ENCODE results near the gene MLLT3. TPM values are rescaled to one million over a fixed set of nuclear protein-coding genes. Genes with fewer than 3 reads are reported as not detected.
A peak's percentile ranks its signal among the peaks of the same experiment; 100 is the strongest.

MLLT3 gene
- total RNA-seq, 1 donor from 2014 or later = 39.1 TPM

DNA sequence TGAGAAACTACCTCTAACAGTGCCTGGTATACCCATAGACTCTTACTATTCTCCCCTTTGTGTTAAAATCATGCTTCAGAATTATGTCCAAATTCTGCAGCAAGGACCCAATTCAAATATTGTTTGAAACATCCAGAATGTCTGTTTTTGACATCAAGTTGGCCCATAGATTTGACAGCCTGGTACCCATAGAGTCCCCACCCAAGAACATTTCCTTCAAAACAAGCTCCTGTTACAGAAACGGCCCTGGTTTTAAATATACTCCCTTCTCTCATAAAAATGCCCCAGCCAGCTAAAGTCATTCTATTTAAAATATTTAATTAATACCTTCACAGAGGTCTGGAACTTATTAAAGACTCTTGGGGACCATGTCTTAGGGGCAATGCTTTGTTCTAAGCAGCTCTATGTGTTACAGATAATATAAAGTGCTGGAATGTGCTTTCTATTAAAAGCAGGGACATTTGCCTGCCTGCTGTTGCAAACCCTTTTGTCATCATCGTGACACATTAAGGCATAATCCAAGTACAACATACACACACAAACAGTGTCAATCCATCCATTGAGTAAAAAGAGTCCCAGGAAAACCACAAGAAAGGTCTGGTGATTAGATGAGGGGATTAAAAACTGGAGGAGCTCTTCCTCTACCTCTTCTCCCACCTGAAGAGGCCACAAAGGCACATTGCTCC, 321.7 kb downstream of the MLLT3 start:
- H3K4me3 ChIP-seq = no peak overlapping the region
- H3K36me3 ChIP-seq = no peaks in the 10 kb centered on the region
- H3F3A ChIP-seq (ENCODE audit: low read depth) = no peaks in the 10 kb centered on the region
- H2AFZ ChIP-seq (replicated peaks) = peak overlapping the region; percentile 53
- Mint-ChIP-seq H3K4me1 (peaks cover 12% of the 10 kb centered on the region), H3K27me3 (ENCODE audit: insufficient read depth, low read depth) (peaks cover 3% of the 10 kb centered on the region), H3K9me3 (no peaks in the 10 kb centered on the region), H3K4me3 (no peak overlapping the region), H3K36me3 (no peaks in the 10 kb centered on the region), H3K27ac (no peak overlapping the region)
- H3K4me2 ChIP-seq = no peak overlapping the region
- no peaks in the 10 kb centered on the region for H3K27me3 ChIP-seq
- no peak for DNase-seq (ENCODE audit: low spot score)
- H3K9me3 ChIP-seq (ENCODE audit: low read depth) = no peaks in the 10 kb centered on the region
- H3K27ac ChIP-seq = no peak overlapping the region
- no peak for TF ChIP-seq EZH2 (IDR thresholded peaks at IDR 0.05)
- no peak for TF ChIP-seq EZH2phosphoT487 (IDR thresholded peaks at IDR 0.05)
- TF ChIP-seq, protein P1, sequence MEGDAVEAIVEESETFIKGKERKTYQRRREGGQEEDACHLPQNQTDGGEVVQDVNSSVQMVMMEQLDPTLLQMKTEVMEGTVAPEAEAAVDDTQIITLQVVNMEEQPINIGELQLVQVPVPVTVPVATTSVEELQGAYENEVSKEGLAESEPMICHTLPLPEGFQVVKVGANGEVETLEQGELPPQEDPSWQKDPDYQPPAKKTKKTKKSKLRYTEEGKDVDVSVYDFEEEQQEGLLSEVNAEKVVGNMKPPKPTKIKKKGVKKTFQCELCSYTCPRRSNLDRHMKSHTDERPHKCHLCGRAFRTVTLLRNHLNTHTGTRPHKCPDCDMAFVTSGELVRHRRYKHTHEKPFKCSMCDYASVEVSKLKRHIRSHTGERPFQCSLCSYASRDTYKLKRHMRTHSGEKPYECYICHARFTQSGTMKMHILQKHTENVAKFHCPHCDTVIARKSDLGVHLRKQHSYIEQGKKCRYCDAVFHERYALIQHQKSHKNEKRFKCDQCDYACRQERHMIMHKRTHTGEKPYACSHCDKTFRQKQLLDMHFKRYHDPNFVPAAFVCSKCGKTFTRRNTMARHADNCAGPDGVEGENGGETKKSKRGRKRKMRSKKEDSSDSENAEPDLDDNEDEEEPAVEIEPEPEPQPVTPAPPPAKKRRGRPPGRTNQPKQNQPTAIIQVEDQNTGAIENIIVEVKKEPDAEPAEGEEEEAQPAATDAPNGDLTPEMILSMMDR (IDR thresholded peaks at IDR 0.05) = no peak
- H3K79me2 ChIP-seq (ENCODE audit: low read depth) = no peaks in the 10 kb centered on the region
- H4K20me1 ChIP-seq (ENCODE audit: low read depth) = no peaks in the 10 kb centered on the region
- peaks cover 24% of the 10 kb centered on the region for H3K4me1 ChIP-seq
- H3K9ac ChIP-seq = no peak overlapping the region

DNA sequence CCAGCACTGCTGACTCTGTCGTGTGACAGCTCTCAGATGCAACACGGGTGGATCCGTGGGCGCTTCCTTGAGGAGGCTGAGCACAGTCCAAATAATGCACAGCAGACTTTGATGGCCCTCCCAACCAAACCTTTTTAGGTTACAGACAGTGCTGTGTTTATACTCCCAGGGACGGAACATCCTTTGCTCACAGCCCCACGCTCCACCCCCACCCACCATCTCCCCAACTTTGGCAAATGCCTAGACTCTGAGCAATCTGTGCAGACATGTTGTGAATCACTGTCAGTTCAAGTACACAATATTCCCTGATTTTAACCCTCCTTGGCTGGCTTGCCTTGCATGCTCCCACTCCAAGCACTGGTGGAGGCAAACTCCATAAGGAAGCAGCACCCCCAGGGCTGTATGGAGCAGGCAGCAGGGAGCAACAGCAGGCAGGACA, 324.6 kb downstream of the MLLT3 start:
- Mint-ChIP-seq H3K36me3 (no peaks in the 10 kb centered on the region), H3K4me3 (no peak overlapping the region), H3K27me3 (ENCODE audit: insufficient read depth, low read depth) (peaks cover 5% of the 10 kb centered on the region), H3K27ac (peak overlapping the region; percentile 12), H3K9me3 (peaks cover 2% of the 10 kb centered on the region), H3K4me1 (no peaks in the 10 kb centered on the region)
- no peaks in the 10 kb centered on the region for H3F3A ChIP-seq (ENCODE audit: low read depth)
- TF ChIP-seq, protein P1 (IDR thresholded peaks at IDR 0.05) = no peak
- TF ChIP-seq EZH2 (IDR thresholded peaks at IDR 0.05) = no peak
- no peak for TF ChIP-seq EZH2phosphoT487 (IDR thresholded peaks at IDR 0.05)
- no peak overlapping the region for H3K9ac ChIP-seq
- H3K4me3 ChIP-seq = no peak overlapping the region
- no peaks in the 10 kb centered on the region for H3K9me3 ChIP-seq (ENCODE audit: low read depth)
- DNase-seq (ENCODE audit: low spot score) = no peak
- H3K27ac ChIP-seq = no peak overlapping the region
- H3K79me2 ChIP-seq (ENCODE audit: low read depth) = no peaks in the 10 kb centered on the region
- H3K36me3 ChIP-seq = no peaks in the 10 kb centered on the region
- H2AFZ ChIP-seq (replicated peaks) = no peak overlapping the region
- H4K20me1 ChIP-seq (ENCODE audit: low read depth) = no peaks in the 10 kb centered on the region
- H3K4me1 ChIP-seq = peaks cover 17% of the 10 kb centered on the region
- H3K27me3 ChIP-seq = no peaks in the 10 kb centered on the region
- H3K4me2 ChIP-seq = no peak overlapping the region

DNA sequence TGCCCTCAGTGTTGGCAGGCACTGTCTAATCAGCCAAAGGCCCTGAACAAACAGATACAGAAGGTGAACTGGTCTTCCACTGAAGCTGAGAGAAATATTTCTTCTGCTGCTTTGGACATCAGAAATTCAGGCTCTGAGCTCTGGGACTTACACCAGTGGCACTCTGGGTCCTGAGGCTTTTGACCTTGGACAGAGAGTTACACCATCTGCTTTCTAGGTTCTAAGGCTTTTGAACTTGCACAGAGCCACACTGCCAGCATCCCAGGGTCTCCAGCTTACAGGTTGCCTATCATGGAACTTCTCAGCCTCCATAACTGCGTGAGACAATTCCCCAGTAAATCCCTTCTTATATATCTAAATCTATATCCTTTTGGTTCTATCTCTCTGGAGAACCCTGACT, 326.7 kb downstream of the MLLT3 start:
- H3K27me3 ChIP-seq = no peaks in the 10 kb centered on the region
- H3K27ac ChIP-seq = no peak overlapping the region
- H3K36me3 Mint-ChIP-seq = no peaks in the 10 kb centered on the region
- H3F3A ChIP-seq (ENCODE audit: low read depth) = no peaks in the 10 kb centered on the region
- no peak overlapping the region for H3K4me3 Mint-ChIP-seq
- no peaks in the 10 kb centered on the region for H3K9me3 ChIP-seq (ENCODE audit: low read depth)
- peaks cover 8% of the 10 kb centered on the region for H3K4me1 ChIP-seq
- H4K20me1 ChIP-seq (ENCODE audit: low read depth) = no peaks in the 10 kb centered on the region
- TF ChIP-seq, protein P1 (IDR thresholded peaks at IDR 0.05) = no peak
- TF ChIP-seq EZH2phosphoT487 (IDR thresholded peaks at IDR 0.05) (no peak), EZH2 (IDR thresholded peaks at IDR 0.05) (no peak)
- no peak for DNase-seq (ENCODE audit: low spot score)
- H3K27ac Mint-ChIP-seq = no peak overlapping the region
- no peak overlapping the region for H3K4me3 ChIP-seq
- H3K36me3 ChIP-seq = no peaks in the 10 kb centered on the region
- no peak overlapping the region for H3K9ac ChIP-seq
- no peak overlapping the region for H2AFZ ChIP-seq (replicated peaks)
- H3K79me2 ChIP-seq (ENCODE audit: low read depth) = no peaks in the 10 kb centered on the region
- H3K27me3 Mint-ChIP-seq (ENCODE audit: insufficient read depth, low read depth) = peaks cover 5% of the 10 kb centered on the region
- no peak overlapping the region for H3K4me2 ChIP-seq
- peaks cover 5% of the 10 kb centered on the region for H3K9me3 Mint-ChIP-seq
- H3K4me1 Mint-ChIP-seq = peaks cover 5% of the 10 kb centered on the region
